Measurements from ENCODE around the gene DCUN1D1.
A peak's percentile ranks its signal among the peaks of the same experiment; 100 is the strongest.

DCUN1D1 gene

DNA sequence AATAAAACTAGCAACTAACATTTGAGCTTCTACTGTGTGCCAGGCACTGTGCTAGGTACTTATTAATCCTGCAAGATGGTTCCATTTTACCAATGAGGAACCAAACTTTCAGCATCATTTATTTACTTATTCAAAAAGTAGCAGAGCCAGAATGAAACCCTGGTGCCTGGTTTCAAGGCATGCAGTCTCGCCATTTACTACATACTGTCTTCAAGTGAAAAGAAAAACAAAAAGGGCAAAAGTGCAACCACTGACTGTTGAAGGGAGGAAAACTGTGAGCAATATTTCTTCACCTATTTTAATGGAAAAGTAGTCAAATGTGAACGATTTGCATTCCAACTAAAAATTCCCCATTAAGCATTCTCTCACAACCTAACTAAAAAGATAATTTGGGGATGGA is 8.7 kb downstream of the DCUN1D1 start:
- DNase-seq, result no peak

DNA sequence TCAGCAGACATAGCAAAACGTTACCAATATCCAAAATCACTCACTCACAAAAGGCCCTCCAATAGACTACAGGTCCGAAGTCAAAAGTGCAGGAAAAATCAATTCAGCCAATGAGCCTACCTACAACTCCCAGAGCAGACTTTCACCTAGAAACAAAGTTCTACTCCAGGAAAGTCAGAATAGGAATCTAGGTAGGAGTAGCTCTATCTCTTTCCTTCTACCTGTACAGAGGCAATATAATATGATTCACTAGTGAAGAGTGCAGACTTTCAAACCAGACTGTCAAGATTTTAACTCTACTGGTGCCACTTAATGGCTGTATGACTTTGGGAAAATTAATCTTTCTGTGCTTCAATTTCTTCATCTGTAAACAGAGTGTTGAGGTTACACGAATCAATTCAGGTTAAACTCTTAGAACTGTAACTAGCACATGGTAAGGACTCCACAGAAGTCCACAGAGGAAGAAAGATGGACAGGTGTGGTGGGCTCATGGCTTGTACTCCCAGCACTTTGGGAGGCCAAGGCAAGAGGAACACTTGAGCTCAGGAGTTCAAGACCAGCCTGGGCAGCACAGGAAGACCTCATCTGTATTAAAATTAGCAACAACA is 9.4 kb downstream of the DCUN1D1 start:
- no peak for DNase-seq

DNA sequence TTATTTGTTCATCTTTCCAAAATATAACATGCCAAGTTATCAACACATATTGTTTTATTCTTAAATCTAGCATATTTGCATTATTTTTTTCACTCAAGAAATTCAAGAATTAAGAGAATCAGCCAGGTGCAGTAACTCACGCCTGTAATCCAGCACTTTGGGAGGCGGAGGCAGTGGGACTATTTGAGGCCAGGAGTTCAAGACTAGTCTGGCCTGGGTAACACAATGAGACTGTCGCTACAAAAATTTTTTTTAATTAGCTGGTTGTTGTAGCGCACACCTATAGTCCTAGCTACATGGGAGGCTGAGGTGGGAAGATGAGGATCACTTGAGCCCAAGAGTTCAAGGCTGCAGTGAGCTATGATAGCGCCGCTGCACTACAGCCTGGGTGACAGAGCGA is 10.5 kb downstream of the DCUN1D1 start:
- no peak for DNase-seq

DNA sequence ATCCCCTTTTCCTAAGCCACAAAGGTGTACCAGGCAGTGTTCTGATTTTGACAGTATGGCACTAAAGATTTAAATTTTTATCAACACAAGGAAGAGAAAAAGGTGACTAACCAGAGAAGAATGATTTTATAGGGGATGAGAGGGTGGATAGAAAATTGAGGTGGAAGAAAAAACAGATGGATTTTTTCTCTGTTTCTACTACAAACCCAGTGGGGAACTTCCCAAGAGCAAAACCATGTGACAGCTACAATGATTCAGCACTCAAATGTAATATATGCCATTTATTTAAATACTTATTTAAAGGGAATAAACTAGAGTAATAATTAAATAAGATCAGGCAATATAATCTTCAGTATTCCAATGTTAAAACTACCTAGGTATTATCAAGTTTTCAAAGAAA is 11.1 kb downstream of the DCUN1D1 start:
- no peak for DNase-seq

DNA sequence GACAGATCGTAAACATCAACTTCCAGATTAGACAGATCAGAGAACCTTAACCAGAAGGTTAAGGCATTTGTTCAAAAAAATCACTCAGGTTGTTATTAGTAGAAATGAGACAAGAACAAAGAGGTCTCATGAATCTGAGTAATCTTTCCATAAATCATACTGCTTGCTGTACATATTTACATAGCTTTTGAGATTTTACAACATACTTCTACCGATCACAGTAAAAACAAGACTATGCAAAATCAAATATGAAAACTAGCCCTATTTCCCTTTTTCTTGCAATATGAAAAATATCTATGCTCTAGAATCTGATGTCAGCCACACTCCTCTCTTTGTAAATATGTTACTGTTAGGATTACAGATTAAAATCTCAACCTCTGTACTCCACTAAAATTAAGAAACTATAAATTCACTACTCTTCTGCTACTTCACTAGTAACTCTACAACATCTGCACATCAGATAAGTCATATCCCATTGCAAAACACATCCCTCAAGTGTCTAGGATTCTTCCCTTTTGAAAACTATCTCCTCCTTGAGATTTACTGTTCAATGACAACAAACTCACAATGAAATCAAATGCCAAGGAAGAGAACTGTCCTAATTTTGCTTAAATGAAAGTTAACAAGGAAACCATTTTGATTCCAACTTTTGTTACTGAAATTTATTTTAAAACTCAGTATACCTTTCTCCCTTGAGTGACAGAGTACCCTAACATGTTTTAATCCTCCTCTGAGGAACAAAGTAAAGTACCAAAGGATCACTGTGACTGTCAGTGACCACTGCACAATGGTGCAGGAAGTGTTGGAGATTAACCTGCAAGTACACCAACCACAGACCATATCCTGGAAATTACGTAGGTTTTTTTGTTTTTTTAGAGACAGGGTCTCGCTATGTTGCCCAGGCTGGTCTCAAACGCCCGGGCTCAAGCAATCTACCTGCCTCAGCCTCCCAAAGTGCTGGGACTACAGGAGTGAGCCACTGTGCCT is 12.8 kb downstream of the DCUN1D1 start:
- DNase-seq, result no peak

DNA sequence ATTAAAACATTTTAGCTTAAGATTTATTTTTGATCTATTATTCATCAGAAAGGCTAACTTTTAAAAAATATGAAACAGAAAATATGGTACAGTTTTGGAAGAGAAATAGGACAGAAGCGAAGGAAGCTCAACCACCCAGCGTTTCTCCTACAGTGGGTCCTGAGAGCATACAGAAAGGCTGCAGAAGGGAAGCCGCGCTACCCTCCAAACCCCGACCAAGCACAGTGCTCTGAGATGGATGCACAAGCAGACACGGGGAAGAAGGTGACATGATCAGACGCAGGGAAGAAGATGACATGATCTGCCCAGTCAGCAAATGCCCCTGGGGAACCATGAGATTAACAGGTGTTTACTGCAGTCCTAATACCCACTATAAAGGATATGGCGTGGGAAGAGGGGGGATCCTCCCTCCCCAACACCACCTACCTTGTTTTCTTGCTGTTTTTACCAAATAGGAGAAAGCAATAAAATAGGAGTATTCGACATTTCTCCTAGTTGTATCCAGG is 14.4 kb downstream of the DCUN1D1 start:
- no peak for DNase-seq

DNA sequence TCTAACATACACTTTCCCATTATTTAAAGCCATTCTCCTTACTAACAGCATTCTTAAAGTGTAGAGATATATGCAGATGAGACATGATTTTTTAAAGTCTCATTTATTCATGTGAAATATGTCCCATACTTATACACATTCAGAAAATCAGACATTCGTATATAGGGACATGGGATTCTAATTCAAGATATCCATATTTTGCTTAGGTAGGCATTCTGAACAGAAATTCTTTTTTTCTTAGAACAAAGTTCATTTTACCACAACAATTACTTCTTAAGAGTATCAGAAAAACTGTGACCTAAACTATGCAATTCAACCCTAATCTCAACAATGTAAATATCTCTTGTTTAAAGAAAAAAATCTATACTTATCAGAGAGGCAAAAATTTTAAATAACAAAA is 16.2 kb downstream of the DCUN1D1 start:
- DNase-seq, result no peak

DNA sequence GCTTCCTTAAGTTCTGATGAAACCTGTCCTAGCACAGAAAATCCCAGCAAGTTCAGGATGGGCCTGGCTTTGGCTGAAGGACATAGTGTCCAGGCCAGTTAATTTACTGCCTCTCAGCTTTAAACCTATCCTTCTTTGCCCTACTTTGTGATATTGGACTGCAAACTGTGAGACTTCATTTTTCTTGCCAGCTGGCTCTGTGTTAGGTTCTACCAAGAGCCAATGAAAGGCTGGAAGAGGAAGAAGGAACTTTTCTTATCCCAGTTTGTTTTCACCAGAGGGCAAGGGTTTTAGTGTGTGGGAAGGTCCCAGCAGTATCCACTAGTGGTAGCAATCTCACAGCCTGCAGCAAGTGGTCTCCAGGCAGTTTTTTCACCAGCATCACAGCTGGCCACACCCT is 18.2 kb downstream of the DCUN1D1 start:
- DNase-seq, result no peak

DNA sequence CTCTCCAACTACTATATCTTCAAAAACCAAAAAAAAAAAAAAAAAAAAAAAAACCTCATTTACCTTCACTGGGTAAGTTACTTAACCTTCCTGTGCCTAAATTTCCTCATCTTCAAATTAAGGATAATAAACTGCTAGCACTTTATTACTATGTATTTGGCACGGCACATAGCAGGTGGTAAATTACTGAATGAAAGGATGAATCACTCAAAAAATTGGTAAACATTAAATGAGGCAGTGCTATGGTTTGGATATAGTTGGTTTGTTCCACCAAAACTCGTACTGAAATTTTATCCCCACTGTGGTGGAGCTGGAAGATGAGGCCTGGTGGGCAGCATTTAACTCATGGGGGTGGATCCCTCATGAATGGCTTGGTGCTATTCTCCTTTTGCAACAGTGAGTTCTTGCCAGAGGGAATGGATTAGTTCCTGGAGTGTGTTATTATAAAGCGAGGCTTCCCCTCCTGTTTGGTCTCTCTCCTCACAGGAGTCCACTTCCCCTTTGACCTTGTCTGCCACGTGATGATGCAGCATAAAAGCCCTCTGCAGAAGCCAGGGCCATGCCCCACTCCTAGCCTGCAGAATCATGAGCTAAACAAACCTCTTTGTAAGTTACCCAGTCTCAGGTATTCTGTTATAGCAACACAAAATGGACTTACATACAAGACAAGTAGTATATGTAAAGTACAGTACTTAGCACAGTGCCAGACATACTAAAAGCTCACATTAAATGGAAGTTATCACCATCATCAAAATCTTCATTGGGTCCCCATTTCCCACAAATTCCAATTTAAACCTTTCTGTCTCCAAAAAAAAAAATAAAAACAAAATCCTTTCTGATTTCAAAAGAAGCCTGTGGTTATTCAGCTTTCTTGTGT is 20.6 kb downstream of the DCUN1D1 start:
- peak in 2 of 3 experiments; percentile 41 to 72 for DNase-seq

DNA sequence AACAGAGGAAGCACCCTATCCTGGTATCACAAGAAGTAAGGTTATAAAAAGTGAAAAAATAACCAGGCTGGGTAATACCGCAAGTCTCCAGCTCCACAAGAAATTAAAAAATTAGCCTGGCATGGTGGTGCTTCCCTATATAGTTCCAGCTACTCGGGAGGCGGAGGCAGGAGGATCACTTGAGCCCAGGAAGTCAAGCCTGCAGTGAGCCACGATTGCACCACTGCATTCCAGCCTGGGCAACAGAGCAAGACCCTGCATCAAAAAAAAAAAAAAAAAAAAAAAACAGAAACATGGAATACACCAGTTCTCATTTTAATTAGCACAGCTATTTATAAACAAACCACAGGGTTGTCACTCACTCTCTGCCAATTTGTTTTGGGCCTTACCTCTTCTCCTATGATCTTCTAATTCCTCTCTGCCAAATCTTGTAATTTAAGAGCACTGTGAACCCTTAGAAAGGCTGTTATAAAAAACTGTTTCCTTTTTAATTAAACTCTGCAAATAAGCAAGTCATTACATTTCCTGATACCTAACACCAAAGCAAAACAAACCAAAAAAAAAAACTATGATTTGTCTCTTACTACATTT is 22.6 kb downstream of the DCUN1D1 start:
- no peak for DNase-seq

DNA sequence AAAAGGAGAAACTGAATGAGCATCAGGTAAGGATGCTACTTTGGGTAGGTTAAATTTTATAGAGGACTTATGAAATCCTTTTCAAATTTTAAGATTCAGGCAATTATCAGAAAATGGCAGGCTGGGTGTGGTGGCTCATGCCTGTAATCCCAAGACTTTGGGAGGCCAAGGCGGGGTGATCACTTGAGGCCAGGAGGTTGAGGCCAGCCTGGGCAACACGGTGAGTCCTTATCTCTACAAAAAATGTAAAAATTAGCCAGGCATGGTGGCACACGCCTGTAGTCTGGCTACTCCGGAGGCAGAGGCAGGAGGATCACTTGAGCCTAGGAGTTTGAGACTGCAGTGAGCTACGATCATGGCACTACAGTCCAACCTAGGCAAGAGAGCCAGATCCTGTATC is 23.1 kb downstream of the DCUN1D1 start:
- no peak for DNase-seq

DNA sequence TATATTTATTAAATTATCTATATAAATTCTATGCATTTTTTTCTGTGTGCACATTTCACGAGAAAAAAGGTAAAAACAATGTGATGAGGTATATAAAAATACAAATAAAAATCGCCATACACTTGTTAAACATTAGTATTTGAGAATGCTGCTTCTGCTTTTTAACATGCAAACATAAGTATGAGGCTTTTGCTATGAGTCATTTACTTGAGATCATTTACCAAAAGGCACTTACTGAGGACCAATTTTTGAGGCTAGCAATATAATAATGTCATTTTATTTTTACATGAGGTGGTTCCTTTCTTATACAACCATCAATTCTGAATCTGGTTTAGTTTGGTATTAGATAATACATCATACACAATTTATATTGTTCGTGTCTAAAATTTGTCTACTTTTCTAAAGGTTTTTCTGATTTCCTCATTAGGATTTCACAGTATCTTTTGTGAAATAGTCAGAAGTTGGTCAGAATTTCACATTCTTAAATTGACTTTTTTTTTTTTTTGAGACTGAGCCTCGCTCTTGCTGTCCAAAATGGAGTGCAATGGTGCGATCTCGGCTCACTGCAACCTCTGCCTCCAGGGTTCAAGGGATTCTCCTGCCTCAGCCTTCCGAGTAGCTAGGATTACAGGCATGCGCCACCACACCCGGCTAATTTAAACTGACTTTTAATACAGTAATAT is 25.6 kb downstream of the DCUN1D1 start:
- DNase-seq, result no peak

DNA sequence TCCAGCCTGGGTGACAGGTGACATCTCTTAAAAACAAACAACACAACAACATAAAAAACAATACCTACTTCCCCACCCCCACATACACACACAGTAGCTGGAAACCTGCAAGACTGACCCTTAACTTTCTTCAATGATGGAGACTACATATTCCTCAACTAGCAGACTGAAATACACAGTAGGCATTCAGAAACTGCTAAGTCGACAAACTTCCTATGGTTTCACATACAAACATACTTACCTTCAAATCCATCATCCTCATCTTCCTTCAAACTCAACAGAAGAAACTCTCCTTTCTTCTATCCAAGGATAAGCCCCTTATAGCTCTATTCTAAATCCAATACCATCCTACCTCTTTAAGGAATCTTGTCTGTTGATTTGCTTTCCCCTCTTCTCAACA is 30.6 kb downstream of the DCUN1D1 start:
- no peak for DNase-seq

DNA sequence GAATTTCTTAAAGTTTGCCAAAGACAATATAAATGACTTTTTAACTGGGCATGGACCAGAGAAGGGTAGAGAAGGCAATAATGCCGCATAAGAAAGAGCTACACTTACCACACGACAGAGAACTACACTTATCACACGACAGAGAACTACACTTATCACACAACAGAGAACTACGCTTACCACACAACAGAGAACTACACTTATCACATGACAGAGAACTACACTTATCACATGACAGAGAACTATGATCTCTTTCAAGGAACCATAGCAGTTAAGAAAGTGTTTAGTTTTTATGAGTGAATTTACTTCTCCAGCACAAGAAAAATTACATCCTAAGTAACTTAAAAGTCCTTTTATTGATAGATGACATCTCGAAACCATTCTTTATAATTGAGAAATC is 32.0 kb downstream of the DCUN1D1 start:
- no peak for DNase-seq

DNA sequence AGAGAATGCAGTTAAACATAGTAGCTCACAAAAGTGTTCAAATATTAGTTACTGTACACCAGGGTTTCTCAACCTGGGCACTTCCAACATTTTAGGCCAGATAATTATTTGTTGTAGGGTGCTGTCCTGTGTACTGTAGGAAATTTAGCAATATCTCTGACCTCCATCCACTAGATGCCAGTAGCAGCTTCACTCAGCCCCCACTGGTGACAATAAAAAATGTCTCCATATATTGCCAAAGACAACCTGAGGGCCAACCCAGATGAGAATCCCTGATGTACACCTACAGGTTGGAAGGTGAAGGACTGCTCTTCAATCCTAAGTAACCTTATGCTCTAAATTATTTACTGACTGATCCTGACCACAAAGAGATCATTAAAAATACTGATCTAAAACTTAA is 32.5 kb downstream of the DCUN1D1 start:
- DNase-seq, result peak in 1 of 3 experiments; percentile 17

DNA sequence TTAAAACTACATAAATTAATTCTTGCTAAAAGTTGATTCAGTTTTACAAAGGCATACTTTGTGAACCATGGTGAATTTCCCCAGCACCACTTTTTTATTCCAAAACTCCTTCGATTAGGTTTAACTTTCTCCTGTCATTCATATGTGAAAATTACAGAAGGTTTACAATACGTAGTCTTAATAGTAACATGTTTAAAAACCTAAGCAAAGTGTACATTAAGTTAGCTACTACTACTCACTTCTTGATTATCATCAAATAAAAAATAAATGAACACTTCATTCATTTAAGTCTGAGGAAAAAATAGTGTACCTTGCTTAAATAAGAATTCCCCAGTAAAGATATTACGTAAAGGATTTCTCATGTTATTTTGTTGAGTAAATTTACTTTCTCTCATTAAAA is 38.6 kb downstream of the DCUN1D1 start:
- no peak for DNase-seq

DNA sequence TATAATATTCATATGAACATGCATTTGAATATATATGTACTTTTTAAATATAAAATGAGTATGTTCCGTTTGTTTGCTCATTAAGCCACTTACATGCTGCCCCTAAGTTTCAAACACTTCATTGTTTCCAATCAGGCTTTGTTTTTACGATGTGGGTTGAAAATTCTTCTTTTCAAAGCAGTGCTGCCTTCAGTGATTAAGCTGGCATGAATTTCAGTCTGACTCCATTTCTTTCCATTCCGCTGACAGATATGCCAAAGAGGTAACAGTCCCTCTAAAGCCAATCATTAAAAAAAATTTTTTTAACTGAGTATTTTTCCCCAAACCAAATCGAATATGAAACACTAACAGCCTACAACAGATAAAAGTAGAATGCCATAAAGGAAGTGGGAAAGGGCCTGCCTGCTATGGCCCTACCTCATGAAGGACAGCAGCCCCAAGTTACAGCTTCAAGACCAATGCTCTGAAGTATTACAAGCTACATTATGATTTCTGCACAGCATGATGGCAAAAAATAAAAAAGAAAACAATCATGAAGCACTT is 40.0 kb downstream of the DCUN1D1 start:
- DNase-seq, result no peak

DNA sequence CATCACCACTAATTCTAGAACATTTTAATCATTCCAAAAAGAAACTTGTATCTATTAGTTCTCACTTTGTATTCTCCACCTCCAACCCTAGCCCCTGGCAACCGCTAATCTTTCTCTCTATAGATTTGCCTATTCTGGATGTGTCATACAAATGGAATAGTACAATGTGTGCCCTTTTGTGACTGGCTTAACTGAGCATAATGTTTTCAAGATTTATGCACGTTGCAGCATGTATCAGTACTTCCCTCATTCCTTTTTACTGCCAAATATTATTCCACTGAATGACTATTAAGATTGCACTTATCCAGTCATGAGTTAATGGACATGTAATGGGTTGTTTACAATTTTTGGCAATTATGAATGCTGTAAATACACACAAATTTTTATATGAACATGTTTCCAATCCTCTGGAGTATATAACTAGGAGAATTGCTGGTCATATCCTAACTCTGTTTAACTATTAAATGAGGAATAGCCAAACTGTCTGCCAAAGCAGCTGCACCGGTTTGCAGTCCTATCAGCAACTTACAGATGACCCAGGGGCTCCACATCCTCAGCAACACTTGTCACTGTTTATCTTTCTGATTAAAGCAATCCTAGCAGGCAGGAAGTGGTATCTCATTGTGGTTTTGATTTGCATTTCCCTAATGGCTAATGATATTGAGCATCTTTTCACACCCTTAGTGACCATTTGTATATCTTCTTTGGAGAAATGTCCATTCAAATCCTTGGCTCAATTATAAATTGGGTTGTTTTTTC is 42.9 kb downstream of the DCUN1D1 start:
- DNase-seq, result peak in 1 of 3 experiments; percentile 29

DNA sequence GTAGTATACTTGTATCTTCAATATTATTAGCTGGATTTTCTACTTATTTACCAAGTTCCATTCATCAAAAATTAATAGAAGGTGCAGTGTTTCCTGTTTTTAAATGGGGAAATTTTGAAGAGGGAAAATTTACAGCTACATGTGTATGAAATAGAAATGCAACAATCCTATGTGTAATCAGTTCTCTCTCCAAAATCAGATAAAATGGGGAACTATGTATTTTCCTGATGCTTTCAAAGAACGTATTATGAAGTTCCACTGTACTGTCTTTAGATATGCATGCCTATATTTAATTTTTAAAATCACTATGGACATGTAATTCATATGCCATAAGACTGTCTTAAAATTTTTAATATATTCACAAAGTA is 43.4 kb downstream of the DCUN1D1 start:
- no peak for DNase-seq

DNA sequence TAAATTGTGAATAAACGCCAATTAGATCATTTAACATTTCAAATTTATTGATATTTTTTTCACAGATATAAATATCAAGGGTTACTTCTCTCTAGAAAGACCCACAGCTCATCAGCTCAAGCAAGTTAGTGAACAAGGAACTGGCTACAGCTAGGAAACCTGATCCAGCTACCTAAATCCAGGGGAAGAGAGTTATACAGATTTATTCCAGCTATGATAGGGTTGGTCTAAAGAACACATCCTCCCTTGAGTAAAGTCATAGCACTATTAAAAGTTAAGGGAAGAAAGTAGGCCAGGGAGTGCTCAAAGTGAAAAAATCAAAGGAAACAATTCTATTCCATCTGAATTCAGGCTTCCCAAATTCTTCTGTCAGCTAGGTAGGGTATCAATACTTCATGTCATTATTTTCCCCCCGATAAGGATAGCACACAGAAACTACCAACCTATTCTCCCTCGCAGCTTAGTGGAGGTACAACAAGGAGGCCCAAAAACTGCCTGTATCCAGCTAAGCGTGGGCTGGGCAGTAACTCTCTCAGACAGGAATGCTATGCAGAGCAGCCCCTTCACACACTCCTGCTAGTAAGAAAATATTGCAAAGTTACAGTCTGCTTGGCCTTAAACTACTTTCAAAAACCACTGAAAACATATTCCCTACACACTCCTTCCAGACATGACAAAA is 44.0 kb downstream of the DCUN1D1 start:
- no peak for DNase-seq

DNA sequence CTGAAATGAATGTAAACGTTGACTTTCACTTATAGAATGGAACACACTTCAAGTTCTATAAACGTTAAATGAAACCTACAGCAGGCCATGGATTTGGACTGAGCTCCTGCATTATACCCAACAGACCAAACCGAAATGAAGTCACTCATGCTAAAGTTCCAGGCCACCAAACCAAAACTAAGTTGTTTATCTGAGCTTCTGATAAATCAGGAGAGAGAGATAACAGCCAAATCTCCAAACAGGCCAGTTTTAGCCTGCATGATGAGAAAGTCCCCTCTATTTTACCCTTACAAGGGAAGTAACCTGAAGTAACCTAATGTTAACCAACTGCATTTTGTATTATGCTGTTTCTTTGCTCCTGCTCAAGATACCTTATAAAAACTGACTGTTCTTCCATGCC is 44.5 kb downstream of the DCUN1D1 start:
- DNase-seq, result no peak
